ENCODE results near the gene SCMH1. TPM values are rescaled to one million over a fixed set of nuclear protein-coding genes. Genes with fewer than 3 reads are reported as not detected.

Gene SCMH1
- total and polyA plus RNA-seq, 9 donors: 32.8 to 80.2 (median 49.8) TPM

DNA sequence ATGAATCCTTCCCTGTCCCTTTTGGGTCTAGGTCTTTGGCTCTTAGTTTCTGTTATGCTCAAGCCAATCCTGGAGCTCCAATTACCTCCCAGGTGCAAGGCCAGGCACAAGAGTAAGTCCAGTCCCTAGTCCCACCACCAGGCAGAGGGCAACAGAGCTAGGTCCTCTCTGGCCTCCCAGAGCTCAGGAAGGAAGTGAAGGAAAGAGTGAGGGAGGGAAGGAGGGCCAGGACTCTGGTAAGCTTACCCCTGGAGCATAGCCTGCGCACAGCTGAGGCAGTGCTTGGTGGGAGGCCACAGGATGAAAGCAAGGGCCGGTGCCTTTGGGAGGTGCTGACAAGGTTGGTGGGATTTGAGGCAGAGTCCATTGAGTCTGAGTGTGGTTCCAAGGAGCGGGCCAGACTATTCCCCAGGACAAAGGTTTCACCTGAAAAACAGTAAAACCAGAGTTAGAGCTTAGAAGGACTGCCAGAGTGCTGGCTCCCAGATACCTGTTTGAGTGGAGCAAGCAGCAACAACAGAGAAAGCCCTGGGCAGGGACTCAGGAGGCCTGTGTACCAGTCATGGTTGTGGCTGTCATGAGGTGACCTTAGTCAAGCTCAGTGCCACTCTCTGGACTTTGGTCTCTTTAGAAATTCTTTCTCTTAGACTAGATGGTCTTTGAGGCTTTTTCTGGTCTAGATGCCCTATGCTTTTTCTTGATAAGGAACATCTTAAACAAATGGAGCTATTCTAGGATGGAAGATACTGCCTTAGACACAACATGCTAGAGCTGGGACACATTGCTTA is 204.8 kb downstream of the SCMH1 start:
- Histone ChIP-seq H3K9me3 (no peaks in the 10 kb centered on the region), H3K4me3 (no peak overlapping the region), H3K27ac (no peak overlapping the region), H3K4me1 (ENCODE audit: insufficient read depth) (no peaks in the 10 kb centered on the region), H3K27me3 (no peaks in the 10 kb centered on the region), H3K36me3 (no peaks in the 10 kb centered on the region)
- 97 to 98% (median 98%) methylated on average over 3 of the region's 3 CpGs for WGBS, 3 donors
- DNase-seq: no peak
- TF ChIP-seq, protein P1, sequence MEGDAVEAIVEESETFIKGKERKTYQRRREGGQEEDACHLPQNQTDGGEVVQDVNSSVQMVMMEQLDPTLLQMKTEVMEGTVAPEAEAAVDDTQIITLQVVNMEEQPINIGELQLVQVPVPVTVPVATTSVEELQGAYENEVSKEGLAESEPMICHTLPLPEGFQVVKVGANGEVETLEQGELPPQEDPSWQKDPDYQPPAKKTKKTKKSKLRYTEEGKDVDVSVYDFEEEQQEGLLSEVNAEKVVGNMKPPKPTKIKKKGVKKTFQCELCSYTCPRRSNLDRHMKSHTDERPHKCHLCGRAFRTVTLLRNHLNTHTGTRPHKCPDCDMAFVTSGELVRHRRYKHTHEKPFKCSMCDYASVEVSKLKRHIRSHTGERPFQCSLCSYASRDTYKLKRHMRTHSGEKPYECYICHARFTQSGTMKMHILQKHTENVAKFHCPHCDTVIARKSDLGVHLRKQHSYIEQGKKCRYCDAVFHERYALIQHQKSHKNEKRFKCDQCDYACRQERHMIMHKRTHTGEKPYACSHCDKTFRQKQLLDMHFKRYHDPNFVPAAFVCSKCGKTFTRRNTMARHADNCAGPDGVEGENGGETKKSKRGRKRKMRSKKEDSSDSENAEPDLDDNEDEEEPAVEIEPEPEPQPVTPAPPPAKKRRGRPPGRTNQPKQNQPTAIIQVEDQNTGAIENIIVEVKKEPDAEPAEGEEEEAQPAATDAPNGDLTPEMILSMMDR (IDR thresholded peaks at IDR 0.05): no peak
- TF ChIP-seq POLR2A (IDR thresholded peaks at IDR 0.05) (no peak), EP300 (IDR thresholded peaks at IDR 0.05) (no peak)
- intact Hi-C loops (cut with DNase I): loop anchor here in 1 of 4 donors (10.0 kb wide), 1 partner anchor 207 kb away; the partner anchor contains the start of gene SCMH1

- H3K9me3 ChIP-seq: no peaks in the 10 kb centered on the region
- DNase-seq: no peak
- H3K27ac ChIP-seq: no peak overlapping the region
- H3K27me3 ChIP-seq: no peaks in the 10 kb centered on the region
- TF ChIP-seq, protein P1 (IDR thresholded peaks at IDR 0.05): no peak
- TF ChIP-seq EP300 (IDR thresholded peaks at IDR 0.05) (no peak), POLR2A (IDR thresholded peaks at IDR 0.05) (no peak)
- H3K4me3 ChIP-seq: no peak overlapping the region
- H3K4me1 ChIP-seq (ENCODE audit: insufficient read depth): no peaks in the 10 kb centered on the region
- intact Hi-C loops (cut with DNase I): loop anchor here in 1 of 4 donors (10.0 kb wide), 1 partner anchor 212 kb away; the partner anchor contains the start of gene SCMH1
- WGBS, 3 donors: 83 to 98% (median 90%) methylated on average over 3 of the region's 3 CpGs
- no peaks in the 10 kb centered on the region for H3K36me3 ChIP-seq
Measured at GRCh38 chr1:41033272-41033671, 208.8 kb downstream of the SCMH1 start.

GRCh38 chr1:41032147-41032546 is 210.0 kb downstream of the SCMH1 start:
- 71 to 100% (median 72%) methylated on average over 2 of the region's 2 CpGs for WGBS, 3 donors
- no peaks in the 10 kb centered on the region for H3K36me3 ChIP-seq
- H3K4me1 ChIP-seq (ENCODE audit: insufficient read depth): no peaks in the 10 kb centered on the region
- intact Hi-C loops (cut with DNase I): loop anchor here in 1 of 4 donors (10.0 kb wide), 1 partner anchor 213 kb away; the partner anchor contains the start of gene SCMH1
- H3K4me3 ChIP-seq: no peak overlapping the region
- no peak overlapping the region for H3K27ac ChIP-seq
- DNase-seq: no peak
- H3K27me3 ChIP-seq: no peaks in the 10 kb centered on the region
- no peaks in the 10 kb centered on the region for H3K9me3 ChIP-seq
- no peak for TF ChIP-seq POLR2A (IDR thresholded peaks at IDR 0.05)
- no peak for TF ChIP-seq EP300 (IDR thresholded peaks at IDR 0.05)
- TF ChIP-seq, protein P1 (IDR thresholded peaks at IDR 0.05): no peak

- H3K9me3 ChIP-seq: no peaks in the 10 kb centered on the region
- 89 to 93% (median 90%) methylated on average over 8 of the region's 8 CpGs for WGBS, 3 donors
- TF ChIP-seq EP300 (IDR thresholded peaks at IDR 0.05) (no peak), POLR2A (IDR thresholded peaks at IDR 0.05) (no peak)
- TF ChIP-seq, protein P1 (IDR thresholded peaks at IDR 0.05): no peak
- no peak overlapping the region for H3K27ac ChIP-seq
- no peak overlapping the region for H3K4me3 ChIP-seq
- no peak for DNase-seq
- intact Hi-C loops (cut with DNase I): loop anchor here in 1 of 4 donors (10.0 kb wide), 1 partner anchor 214 kb away; the partner anchor contains the start of gene SCMH1
- no peaks in the 10 kb centered on the region for H3K27me3 ChIP-seq
- no peaks in the 10 kb centered on the region for H3K4me1 ChIP-seq (ENCODE audit: insufficient read depth)
- no peaks in the 10 kb centered on the region for H3K36me3 ChIP-seq
Measured at GRCh38 chr1:41030872-41031616, 211.1 kb downstream of the SCMH1 start.
